GM19463 (cell line): ENCODE data around the gene DCUN1D3.

ENCODE experiments used
- ATAC-seq: cut with Tn5 transposase; IDR thresholded peaks from one replicate; pipeline ENCODE4 v1.9.1; 2021; ENCODE audit warnings: mild to moderate bottlenecking, moderate library complexity; ENCODE audit not compliant: unreplicated experiment

Gene DCUN1D3

GRCh38 chr16:20920091-20920490 is 19.9 kb upstream of the DCUN1D3 start:
- ATAC-seq = no peak

- no peak for ATAC-seq
Observed at GRCh38 chr16:20918486-20919239, 18.5 kb upstream of the DCUN1D3 start.

GRCh38 chr16:20916942-20917341 is 16.8 kb upstream of the DCUN1D3 start:
- ATAC-seq = no peak

GRCh38 chr16:20916289-20916688 is 16.1 kb upstream of the DCUN1D3 start:
- no peak for ATAC-seq

GRCh38 chr16:20911361-20911760 is 11.2 kb upstream of the DCUN1D3 start:
- no peak for ATAC-seq

- ATAC-seq = no peak
Observed at GRCh38 chr16:20910781-20911321, 10.7 kb upstream of the DCUN1D3 start.

GRCh38 chr16:20906341-20907255 is 6.4 kb upstream of the DCUN1D3 start:
- no peak for ATAC-seq

GRCh38 chr16:20905576-20905975 is 5.4 kb upstream of the DCUN1D3 start:
- no peak for ATAC-seq

- no peak for ATAC-seq
Observed at GRCh38 chr16:20904507-20905081, 4.4 kb upstream of the DCUN1D3 start.

GRCh38 chr16:20903899-20904506 is 3.8 kb upstream of the DCUN1D3 start:
- no peak for ATAC-seq

GRCh38 chr16:20903116-20903898 is 3.1 kb upstream of the DCUN1D3 start:
- ATAC-seq = no peak

GRCh38 chr16:20902426-20902825 is 2.3 kb upstream of the DCUN1D3 start:
- ATAC-seq = no peak

GRCh38 chr16:20901436-20902112 is 1.4 kb upstream of the DCUN1D3 start:
- no peak for ATAC-seq

- no peak for ATAC-seq
Observed at GRCh38 chr16:20901068-20901435, 894 bp upstream of the DCUN1D3 start.

- no peak for ATAC-seq
Observed at GRCh38 chr16:20899477-20900298, 470 bp downstream of the DCUN1D3 start.

GRCh38 chr16:20899071-20899470 is 1.1 kb downstream of the DCUN1D3 start:
- ATAC-seq = no peak

- ATAC-seq = no peak
Observed at GRCh38 chr16:20897922-20898321, 2.2 kb downstream of the DCUN1D3 start.

GRCh38 chr16:20897253-20897897 is 2.8 kb downstream of the DCUN1D3 start:
- ATAC-seq = no peak
